Neuronal stem cell (in vitro differentiated cells): Measurements from ENCODE around the gene PI4KA. TPM values are rescaled to one million over a fixed set of nuclear protein-coding genes. Genes with fewer than 3 reads are reported as not detected.

Experiments used
- DNase-seq: peaks from one replicate; pipeline ENCODE4 v3.0.0-alpha.2; 2013; ENCODE audit warnings: low spot score
- H2AFZ ChIP-seq: one replicate; pipeline ENCODE4 v1.6.1; 2013; ENCODE audit warnings: mild to moderate bottlenecking, low read length, inconsistent platforms
- H2AK5ac ChIP-seq: 2 replicates; pipeline ENCODE4 v1.6.1; 2013; ENCODE audit warnings: low read depth, mild to moderate bottlenecking, inconsistent platforms, low read length, moderate library complexity, mixed read lengths
- H2BK120ac ChIP-seq: 2 replicates; pipeline ENCODE4 v1.6.1; 2013; ENCODE audit warnings: low read depth, mild to moderate bottlenecking, inconsistent platforms, low read length, moderate library complexity, mixed read lengths
- H2BK12ac ChIP-seq: one replicate; pipeline ENCODE4 v1.6.1; 2013; ENCODE audit warnings: low read length, inconsistent platforms
- H2BK15ac ChIP-seq: 2 replicates; pipeline ENCODE4 v1.6.1; 2013; ENCODE audit warnings: mild to moderate bottlenecking, low read length, inconsistent platforms, mixed read lengths
- H2BK5ac ChIP-seq: one replicate; pipeline ENCODE4 v1.6.1; 2013; ENCODE audit warnings: inconsistent platforms, mild to moderate bottlenecking, low read length, moderate library complexity
- H3K14ac ChIP-seq: one replicate; pipeline ENCODE4 v1.6.1; 2013; ENCODE audit warnings: low read length, inconsistent platforms
- H3K18ac ChIP-seq: 2 replicates; pipeline ENCODE4 v1.6.1; 2013; ENCODE audit warnings: low read length, inconsistent platforms
- H3K23ac ChIP-seq: 2 replicates; pipeline ENCODE4 v1.6.1; 2013; ENCODE audit warnings: low read depth, mild to moderate bottlenecking, mixed read lengths, low read length, inconsistent platforms; ENCODE audit not compliant: poor library complexity
- H3K27ac ChIP-seq: replicated peaks from 3 replicates; pipeline ENCODE4 v1.5.1; 2013; ENCODE audit warnings: low read length, inconsistent platforms
- H3K27me3 ChIP-seq, 3 experiments: 2 replicates each; pipeline ENCODE4 v1.6.1; 2013; ENCODE audit warnings: low read length in 3 of 3, mild to moderate bottlenecking in 2 of 3, inconsistent platforms in 1 of 3, low read depth in 1 of 3, mixed read lengths in 1 of 3, moderate library complexity in 1 of 3; ENCODE audit not compliant: control insufficient read depth in 3 of 3, insufficient read depth in 3 of 3
- H3K36me3 ChIP-seq, 2 donors: replicated peaks in 1 of 2; 2 replicates each; pipeline ENCODE4 v1.6.1; 2013; ENCODE audit warnings: low read length in 2 of 2; ENCODE audit not compliant: control insufficient read depth in 2 of 2, insufficient read depth in 2 of 2
- H3K4ac ChIP-seq: 2 replicates; pipeline ENCODE4 v1.6.1; 2013; ENCODE audit warnings: inconsistent platforms, mild to moderate bottlenecking, low read length, moderate library complexity
- H3K4me1 ChIP-seq, 2 donors: 1 replicate in 1 of 2; 2 replicates in 1 of 2; pipeline ENCODE4 v1.6.1; 2013; ENCODE audit warnings: low read length in 2 of 2, low read depth in 1 of 2; ENCODE audit not compliant: control insufficient read depth in 2 of 2, insufficient read depth in 1 of 2
- H3K4me2 ChIP-seq: one replicate; pipeline ENCODE4 v1.6.1; 2013; ENCODE audit warnings: mild to moderate bottlenecking, low read length, inconsistent platforms; ENCODE audit not compliant: insufficient read depth, poor library complexity, severe bottlenecking
- H3K4me3 ChIP-seq, 2 donors: 2 replicates each; pipeline ENCODE4 v1.5.1; 2013; ENCODE audit warnings: low read length in 2 of 2, mild to moderate bottlenecking in 2 of 2, inconsistent platforms in 1 of 2, moderate library complexity in 1 of 2
- H3K79me1 ChIP-seq: one replicate; pipeline ENCODE4 v1.6.1; 2013; ENCODE audit warnings: low read depth, mild to moderate bottlenecking, inconsistent platforms, low read length, moderate library complexity
- H3K9ac ChIP-seq: one replicate; pipeline ENCODE4 v1.6.1; 2013; ENCODE audit warnings: mild to moderate bottlenecking, low read depth, low read length, inconsistent platforms; ENCODE audit not compliant: poor library complexity
- H3K9me3 ChIP-seq, 2 donors: replicated peaks in 1 of 2; 2 replicates each; pipeline versions ENCODE3 to v1.6.1; 2013; ENCODE audit warnings: low read length in 2 of 2, mild to moderate bottlenecking in 2 of 2, inconsistent platforms in 1 of 2, low read depth in 1 of 2, mixed read lengths in 1 of 2, moderate library complexity in 1 of 2; ENCODE audit not compliant: control insufficient read depth in 2 of 2, insufficient read depth in 1 of 2
- H4K8ac ChIP-seq: one replicate; pipeline ENCODE4 v1.6.1; 2013; ENCODE audit warnings: low read depth, mild to moderate bottlenecking, inconsistent platforms, low read length, moderate library complexity
- H4K91ac ChIP-seq: one replicate; pipeline ENCODE4 v1.6.1; 2013; ENCODE audit warnings: low read length, low read depth, mild to moderate bottlenecking, inconsistent platforms; ENCODE audit not compliant: poor library complexity
- WGBS, 2 donors: extraction: QIAGEN DNeasy Blood & Tissue Kit; methylation state at CpG; one replicate each; pipeline ENCODE4 v1.1.7; 2013; ENCODE audit warnings: missing lambda C conversion rate in 2 of 2, mixed read lengths in 1 of 2; ENCODE audit not compliant: insufficient read length in 2 of 2, insufficient replicate concordance in 1 of 2; ENCODE audit errors: extremely low coverage in 2 of 2; 5-methylcytosine and 5-hydroxymethylcytosine counted together
- polyA plus RNA-seq, 2 experiments: library from polyadenylated mRNA; stranded (reverse); fragments of 200-250 nt; gene quantifications; one replicate each; pipeline ENCODE4 v1.2.3, GENCODE V29; 2013

PI4KA gene
- 20.2 TPM for polyA plus RNA-seq (2013, experiment 1 of 2)
- 20.8 TPM for polyA plus RNA-seq (2013, experiment 2 of 2)

- no peak within 1 kb of the TSS for H2BK120ac ChIP-seq
- H3K36me3 ChIP-seq = peaks cover 2 to 7% of the 10 kb centered on the region in 2 donors
- H2AFZ ChIP-seq = peak within 1 kb of the TSS; percentile 97
- DNase-seq = peak; percentile 96
- peak within 1 kb of the TSS; percentile 94 for H3K18ac ChIP-seq
- H2BK15ac ChIP-seq = no peak within 1 kb of the TSS
- no peak within 1 kb of the TSS for H4K8ac ChIP-seq
- peak within 1 kb of the TSS; percentile 10 for H2AK5ac ChIP-seq
- H3K9ac ChIP-seq = peak within 1 kb of the TSS; percentile 91
- peak within 1 kb of the TSS; percentile 81 for H3K4me2 ChIP-seq
- no peaks in the 10 kb centered on the region for H3K79me1 ChIP-seq
- peak within 1 kb of the TSS; percentile 53 to 91 for H3K4me3 ChIP-seq
- no CpG with 5 or more reads among the region's 100 CpGs for WGBS, 2 donors
- peak within 1 kb of the TSS; percentile 85 for H3K27ac ChIP-seq
- peak within 1 kb of the TSS; percentile 100 for H3K23ac ChIP-seq
- H3K4ac ChIP-seq = no peak within 1 kb of the TSS
- no peak within 1 kb of the TSS for H2BK12ac ChIP-seq
- no peak within 1 kb of the TSS for H4K91ac ChIP-seq
- peaks cover 7 to 11% of the 10 kb centered on the region in 2 donors for H3K4me1 ChIP-seq
- H3K14ac ChIP-seq = no peak within 1 kb of the TSS
- no peaks in the 10 kb centered on the region for H3K27me3 ChIP-seq
- no peaks in the 10 kb centered on the region for H3K9me3 ChIP-seq
- peak within 1 kb of the TSS; percentile 70 for H2BK5ac ChIP-seq
Observed at GRCh38 chr22:20858615-20859416, at the start of gene PI4KA, which contains the start of gene SNAP29. Gene PI4KA (minus strand): TSS chr22:20858811. CDS start chr22:20858725, 86 bp downstream. Gene SNAP29 (plus strand): TSS chr22:20859007. CDS start chr22:20859111, 104 bp downstream.

- no peaks in the 10 kb centered on the region for H3K79me1 ChIP-seq
- no peak overlapping the region for H2AK5ac ChIP-seq
- WGBS, 2 donors = no CpG with 5 or more reads among the region's 3 CpGs
- no peak overlapping the region for H3K14ac ChIP-seq
- no peak overlapping the region for H2BK120ac ChIP-seq
- peaks cover 0 to 17% (median 0%) of the 10 kb centered on the region in 3 experiments for H3K27me3 ChIP-seq
- no peaks in the 10 kb centered on the region for H3K9me3 ChIP-seq
- H3K36me3 ChIP-seq = no peaks in the 10 kb centered on the region
- H3K4me1 ChIP-seq = no peaks in the 10 kb centered on the region
- no peak overlapping the region for H4K91ac ChIP-seq
- no peak overlapping the region for H3K23ac ChIP-seq
- no peak overlapping the region for H2BK5ac ChIP-seq
- H3K4me3 ChIP-seq = no peak overlapping the region
- H3K9ac ChIP-seq = no peak overlapping the region
- no peak for DNase-seq
- no peak overlapping the region for H3K18ac ChIP-seq
- no peak overlapping the region for H4K8ac ChIP-seq
- H2BK15ac ChIP-seq = no peak overlapping the region
- no peak overlapping the region for H2BK12ac ChIP-seq
- H2AFZ ChIP-seq = no peak overlapping the region
- H3K4ac ChIP-seq = no peak overlapping the region
- H3K27ac ChIP-seq = no peak overlapping the region
- H3K4me2 ChIP-seq = no peak overlapping the region
Observed at GRCh38 chr22:20906387-20906767, 47.8 kb upstream of the PI4KA start.

DNA sequence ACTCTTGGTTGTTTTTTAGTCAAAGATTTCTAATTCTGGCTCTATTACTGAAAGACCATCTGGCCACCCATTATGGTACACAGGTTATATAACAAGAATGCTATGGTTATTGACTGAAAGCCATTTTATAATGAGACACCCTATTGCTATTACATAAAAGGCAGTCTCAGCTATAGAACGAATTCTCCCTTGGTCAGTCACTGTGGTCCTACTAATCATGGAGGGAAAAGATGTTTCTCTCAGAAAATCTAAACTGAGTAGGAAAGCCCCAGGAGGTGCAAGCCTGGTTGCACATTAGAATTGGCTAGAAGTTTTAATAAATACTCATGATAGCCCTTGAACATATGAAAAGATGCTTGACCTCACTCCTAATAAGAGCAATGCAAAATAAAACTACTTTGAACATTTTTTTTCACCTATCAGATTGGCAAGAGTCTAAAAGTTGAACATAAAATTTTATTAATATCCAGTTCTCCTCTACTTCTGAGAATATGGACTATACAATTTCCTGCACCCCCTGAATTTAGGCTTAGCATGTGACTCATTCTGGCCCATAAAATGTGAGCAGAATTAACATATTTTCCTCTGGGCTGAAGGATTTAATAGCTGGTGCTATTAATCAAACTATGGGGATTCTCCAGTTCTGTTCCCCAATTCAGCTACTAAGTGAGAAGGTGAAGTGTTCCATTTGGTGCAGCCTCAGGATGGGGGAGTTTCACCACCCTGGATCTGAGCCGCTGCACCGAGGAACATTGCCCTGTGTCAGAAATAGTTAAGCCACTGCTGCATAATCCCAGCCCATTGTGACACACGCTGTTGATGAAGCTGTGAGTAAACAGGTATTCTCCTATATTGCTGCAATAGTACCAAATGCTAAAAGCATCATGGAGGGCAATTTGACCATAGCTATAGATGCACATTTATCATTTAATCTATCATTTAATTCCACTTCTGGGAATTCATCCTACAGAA lies 47.1 kb upstream of the PI4KA start:
- Histone ChIP-seq H3K4me2 (no peak overlapping the region), H2BK12ac (no peak overlapping the region), H3K79me1 (no peaks in the 10 kb centered on the region), H3K14ac (no peak overlapping the region), H3K23ac (no peak overlapping the region), H3K4me3 (no peak overlapping the region), H3K9ac (no peak overlapping the region), H3K27me3 (peaks cover 0 to 17% (median 0%) of the 10 kb centered on the region in 3 experiments), H4K8ac (no peak overlapping the region), H2AFZ (no peak overlapping the region), H2AK5ac (no peak overlapping the region), H3K9me3 (no peaks in the 10 kb centered on the region), H3K18ac (peak overlapping the region; percentile 70), H2BK5ac (no peak overlapping the region), H4K91ac (no peak overlapping the region), H3K4me1 (no peaks in the 10 kb centered on the region), H3K36me3 (no peaks in the 10 kb centered on the region), H3K27ac (no peak overlapping the region), H2BK15ac (no peak overlapping the region), H2BK120ac (no peak overlapping the region), H3K4ac (no peak overlapping the region)
- WGBS, 2 donors = no CpG with 5 or more reads among the region's 4 CpGs
- no peak for DNase-seq
